Raji (cell line): ENCODE results near the gene NTN3.
A peak's percentile ranks its signal among the peaks of the same experiment; 100 is the strongest.

Experiments
- POLR2A ChIP-seq: IDR thresholded peaks from 2 replicates; pipeline ENCODE4 v1.6.1; 2011; ENCODE audit warnings: low read depth, low read length, control low read depth; ENCODE audit not compliant: insufficient read depth

NTN3 gene

DNA sequence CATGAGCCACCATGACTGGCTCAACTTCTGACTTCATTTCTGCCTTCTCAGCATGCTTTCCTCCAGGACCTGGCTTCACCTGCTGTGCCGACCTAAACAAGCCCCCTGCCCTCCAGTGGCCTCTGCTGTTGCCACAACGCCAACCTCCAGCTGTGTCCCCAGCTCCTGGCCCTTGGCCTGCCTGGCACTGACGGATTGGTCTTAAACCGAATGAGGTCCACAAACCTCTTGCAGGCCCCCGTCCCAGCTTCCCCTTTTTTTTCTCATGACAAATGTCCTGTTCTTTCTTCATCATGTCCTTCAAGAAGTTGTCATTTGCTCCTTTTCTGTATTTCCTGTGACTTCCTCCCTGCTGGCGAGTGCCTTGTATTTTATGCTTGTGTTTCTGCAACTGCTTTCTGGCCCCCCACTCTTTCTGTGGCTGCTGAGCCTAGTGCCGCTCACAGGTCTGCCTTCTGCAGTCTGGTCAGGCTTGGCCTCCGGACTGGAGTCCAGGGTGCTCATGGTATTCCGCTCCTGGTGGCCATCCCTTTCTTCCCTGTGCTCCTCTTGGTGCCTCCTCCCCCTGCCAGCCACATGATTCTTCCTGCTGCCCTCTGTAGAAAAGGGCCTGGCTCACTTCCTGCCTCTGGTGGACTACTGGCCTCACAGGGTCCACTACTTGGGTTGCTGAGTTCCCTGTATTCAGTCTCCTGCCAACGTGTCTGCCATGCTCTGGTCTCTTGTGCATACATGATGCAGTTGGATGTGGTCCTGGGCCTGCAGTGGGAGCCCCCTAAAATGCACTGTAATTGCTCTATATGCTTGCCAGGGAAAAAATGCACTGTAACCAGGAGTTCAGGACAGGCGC, 45.5 kb downstream of the NTN3 start:
- no peak for TF ChIP-seq POLR2A

DNA sequence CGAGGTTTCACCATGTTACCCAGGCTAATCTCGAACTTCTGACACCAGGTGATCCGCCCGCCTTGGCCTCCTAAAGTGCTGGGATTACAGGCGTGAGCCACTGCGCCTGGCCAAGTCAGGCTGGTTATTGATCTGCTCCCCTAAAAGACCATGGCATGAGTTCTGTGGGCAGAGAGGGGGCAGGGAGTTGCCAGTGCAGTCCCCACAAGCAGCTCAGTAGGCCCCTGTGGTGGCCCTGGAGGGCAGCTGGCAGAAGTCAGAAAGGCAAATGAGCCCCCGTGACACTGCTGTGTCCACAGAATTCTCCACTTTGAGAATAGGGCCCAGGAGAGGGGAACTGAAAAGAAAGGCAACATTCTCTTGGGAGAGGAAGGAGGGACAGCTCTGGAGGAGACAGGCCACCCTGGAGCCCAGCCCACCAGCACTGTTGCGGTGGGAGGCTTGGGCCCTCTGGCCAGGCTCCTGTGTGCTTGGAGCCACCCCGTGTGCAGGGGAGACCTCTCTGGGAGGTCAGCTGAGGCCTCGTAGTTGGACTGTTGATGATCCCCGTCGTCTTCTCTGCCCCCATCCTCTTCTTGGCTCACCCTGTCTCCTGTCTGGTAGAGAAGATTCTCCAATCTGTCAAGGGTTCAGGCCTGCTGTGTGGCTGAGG, 47.0 kb downstream of the NTN3 start:
- no peak for TF ChIP-seq POLR2A

DNA sequence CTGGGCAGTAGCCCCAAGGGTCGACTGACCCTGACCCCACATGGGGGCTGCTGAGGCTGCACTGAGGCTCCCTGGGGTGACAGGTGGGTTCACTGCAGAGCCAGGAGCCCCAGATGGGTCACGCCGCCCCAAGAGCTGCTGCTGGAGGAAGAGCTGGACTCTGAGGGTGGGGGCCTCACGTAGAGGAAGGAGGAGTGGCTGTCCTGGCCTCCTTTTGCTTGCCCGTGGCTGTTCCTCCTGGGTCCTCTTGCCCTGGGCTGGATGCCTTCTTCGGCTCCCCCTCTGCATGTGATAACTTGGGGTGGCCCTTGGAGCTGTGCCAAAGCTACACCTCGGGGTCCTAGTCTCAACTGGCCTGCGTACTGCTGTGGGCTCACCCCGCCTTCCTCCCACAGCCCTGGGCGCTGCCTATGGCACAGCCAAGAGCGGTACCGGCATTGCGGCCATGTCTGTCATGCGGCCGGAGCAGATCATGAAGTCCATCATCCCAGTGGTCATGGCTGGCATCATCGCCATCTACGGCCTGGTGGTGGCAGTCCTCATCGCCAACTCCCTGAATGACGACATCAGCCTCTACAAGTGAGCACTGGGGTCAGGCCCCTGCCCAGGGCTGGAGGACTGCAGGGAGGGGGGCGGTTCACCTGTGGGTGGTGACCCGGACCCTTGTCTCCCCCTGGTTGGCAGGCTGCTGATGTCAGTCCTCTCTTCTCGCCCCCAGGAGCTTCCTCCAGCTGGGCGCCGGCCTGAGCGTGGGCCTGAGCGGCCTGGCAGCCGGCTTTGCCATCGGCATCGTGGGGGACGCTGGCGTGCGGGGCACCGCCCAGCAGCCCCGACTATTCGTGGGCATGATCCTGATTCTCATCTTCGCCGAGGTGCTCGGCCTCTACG, 48.0 kb downstream of the NTN3 start:
- TF ChIP-seq POLR2A: no peak

DNA sequence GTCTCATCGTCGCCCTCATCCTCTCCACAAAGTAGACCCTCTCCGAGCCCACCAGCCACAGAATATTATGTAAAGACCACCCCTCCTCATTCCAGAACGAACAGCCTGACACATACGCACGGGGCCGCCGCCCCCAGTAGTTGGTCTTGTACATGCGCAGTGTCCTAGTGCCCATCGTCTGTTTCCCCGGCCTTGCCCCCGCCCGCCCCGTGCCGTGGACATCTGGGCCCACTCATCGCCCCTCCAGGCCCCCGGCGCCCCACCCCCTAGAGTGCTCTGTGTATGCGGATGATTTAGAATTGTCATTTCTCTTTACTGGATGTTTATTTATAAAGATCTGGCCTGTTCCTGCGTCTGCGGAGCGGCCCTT, 48.6 kb downstream of the NTN3 start:
- no peak for TF ChIP-seq POLR2A

GRCh38 chr16:2520097-2520783, 49.1 kb downstream of the NTN3 start, which contains the start of gene AMDHD2:
Gene AMDHD2 (plus strand): TSS chr16:2520371. CDS start chr16:2520459, 88 bp downstream.
- peak; percentile 54 for TF ChIP-seq POLR2A

- TF ChIP-seq POLR2A: no peak
Observed at GRCh38 chr16:2520784-2521531, 49.9 kb downstream of the NTN3 start.
